ENCODE measurements around the gene MPC1. TPM values are rescaled to one million over a fixed set of nuclear protein-coding genes. Genes with fewer than 3 reads are reported as not detected.
"Not testable (repeated sequence)": the region's sequence is repeated elsewhere in the genome, so short reads cannot be mapped to it uniquely, and the experiment has no call there.

MPC1 gene
- total RNA-seq, 4 donors from 2014 or later: 35.4 to 63.6 (median 48.7) TPM

- 82 to 87% methylated on average over 3 of the region's 3 CpGs for WGBS, 2 donors
These were observed 15.6 kb upstream of the MPC1 start for GRCh38 chr6:166398348-166398747.

DNA sequence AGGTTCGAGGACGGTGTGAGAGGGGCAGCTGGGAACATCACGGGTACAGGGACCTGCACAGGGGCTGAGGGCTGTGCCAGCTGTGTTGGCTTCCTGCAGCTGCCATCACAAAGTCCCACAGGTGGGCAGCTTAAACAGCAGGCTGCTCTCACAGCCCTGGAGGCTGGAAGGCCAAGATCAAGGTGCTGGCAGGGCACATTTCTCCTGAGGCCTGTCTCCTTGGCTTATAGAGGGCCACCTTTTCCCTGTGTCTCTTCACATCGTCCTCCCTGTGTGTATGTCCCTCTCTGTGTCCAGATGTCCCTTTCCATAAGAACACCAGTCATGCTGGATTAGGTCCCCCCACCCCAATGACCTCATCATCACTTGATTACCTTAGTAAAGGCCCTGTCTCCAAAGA is 15.1 kb upstream of the MPC1 start:
- intact Hi-C loops (cut with DNase I; ENCODE audit: low total_unique reads): no loop called here
- 93 to 98% methylated on average over 4 of the region's 4 CpGs for WGBS, 2 donors
- DNase-seq (ENCODE audit: low spot score in 2 of 2): no peak
- TF ChIP-seq POLR2A (IDR thresholded peaks at IDR 0.05) (no peak), CTCF (IDR thresholded peaks at IDR 0.05) (no peak)
- no peak overlapping the region for H3K4me3 ChIP-seq (ENCODE audit: low read depth, poor library complexity, severe bottlenecking)

More at GRCh38 chr6:166398348-166398747, 15.6 kb upstream of the MPC1 start:
- TF ChIP-seq CTCF (IDR thresholded peaks at IDR 0.05) (no peak), POLR2A (IDR thresholded peaks at IDR 0.05) (no peak)
- no peak overlapping the region for H3K4me3 ChIP-seq (ENCODE audit: low read depth, poor library complexity, severe bottlenecking)
- intact Hi-C loops (cut with DNase I; ENCODE audit: low total_unique reads): no loop called here
- no peak for DNase-seq (ENCODE audit: low spot score in 2 of 2)

DNA sequence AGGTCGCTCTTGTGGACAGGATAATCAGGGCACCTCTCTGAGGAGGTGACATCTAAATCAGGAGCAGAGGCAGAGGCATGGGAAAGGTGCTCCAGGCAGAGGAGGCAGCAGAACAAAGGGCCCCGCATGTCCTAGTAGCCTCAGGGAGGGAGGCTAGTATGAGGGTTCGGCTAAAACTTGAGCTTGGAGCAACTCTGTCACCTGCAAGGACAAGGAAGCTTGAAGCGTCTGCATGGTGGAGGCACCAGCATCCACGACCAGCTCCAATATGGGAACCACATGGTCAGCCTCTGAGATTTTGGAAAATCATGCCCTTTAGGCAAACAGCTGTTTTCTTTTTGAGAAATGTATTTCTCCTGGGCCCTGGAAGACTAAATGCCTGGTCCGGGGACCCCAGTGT is 13.0 kb upstream of the MPC1 start:
- H3K4me3 ChIP-seq (ENCODE audit: low read depth, poor library complexity, severe bottlenecking): no peak overlapping the region
- intact Hi-C loops (cut with DNase I; ENCODE audit: low total_unique reads): no loop called here
- DNase-seq (ENCODE audit: low spot score in 2 of 2): no peak
- 62 to 65% methylated on average over 6 of the region's 6 CpGs for WGBS, 2 donors
- TF ChIP-seq POLR2A (IDR thresholded peaks at IDR 0.05) (no peak), CTCF (IDR thresholded peaks at IDR 0.05) (no peak)

GRCh38 chr6:166395351-166395750 is 12.6 kb upstream of the MPC1 start:
- TF ChIP-seq CTCF (IDR thresholded peaks at IDR 0.05): no peak
- TF ChIP-seq POLR2A (IDR thresholded peaks at IDR 0.05): no peak
- intact Hi-C loops (cut with DNase I; ENCODE audit: low total_unique reads): no loop called here
- WGBS, 2 donors: 75 to 76% methylated on average over 6 of the region's 6 CpGs
- DNase-seq (ENCODE audit: low spot score in 2 of 2): no peak
- H3K4me3 ChIP-seq (ENCODE audit: low read depth, poor library complexity, severe bottlenecking): no peak overlapping the region

- 79 to 83% methylated on average over 10 of the region's 10 CpGs for WGBS, 2 donors
- no peak overlapping the region for H3K4me3 ChIP-seq (ENCODE audit: low read depth, poor library complexity, severe bottlenecking)
- intact Hi-C loops (cut with DNase I; ENCODE audit: low total_unique reads): no loop called here
- DNase-seq (ENCODE audit: low spot score in 2 of 2): no peak
- TF ChIP-seq CTCF (IDR thresholded peaks at IDR 0.05): no peak
- no peak for TF ChIP-seq POLR2A (IDR thresholded peaks at IDR 0.05)
These were observed 11.5 kb upstream of the MPC1 start for GRCh38 chr6:166394036-166394892.

DNA sequence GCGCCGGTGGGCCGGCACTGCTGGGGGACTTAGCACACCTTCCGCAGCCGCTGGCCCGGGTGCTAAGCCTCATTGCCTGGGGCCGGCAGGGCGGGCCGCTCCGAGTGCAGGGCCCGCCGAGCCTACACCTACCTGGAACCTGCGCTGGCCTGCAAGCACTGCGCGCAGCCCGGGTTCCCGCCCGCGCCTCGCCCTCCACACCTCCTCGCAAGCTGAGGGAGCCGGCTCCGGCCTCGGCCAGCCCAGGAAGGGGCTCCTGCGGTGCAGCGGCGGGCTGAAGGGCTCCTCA is 10.7 kb upstream of the MPC1 start:
- intact Hi-C loops (cut with DNase I; ENCODE audit: low total_unique reads): no loop called here
- WGBS, 2 donors: 83 to 85% methylated on average over 18 to 25 of the region's 27 CpGs
- TF ChIP-seq POLR2A (IDR thresholded peaks at IDR 0.05): no peak
- no peak for TF ChIP-seq CTCF (IDR thresholded peaks at IDR 0.05)

DNA sequence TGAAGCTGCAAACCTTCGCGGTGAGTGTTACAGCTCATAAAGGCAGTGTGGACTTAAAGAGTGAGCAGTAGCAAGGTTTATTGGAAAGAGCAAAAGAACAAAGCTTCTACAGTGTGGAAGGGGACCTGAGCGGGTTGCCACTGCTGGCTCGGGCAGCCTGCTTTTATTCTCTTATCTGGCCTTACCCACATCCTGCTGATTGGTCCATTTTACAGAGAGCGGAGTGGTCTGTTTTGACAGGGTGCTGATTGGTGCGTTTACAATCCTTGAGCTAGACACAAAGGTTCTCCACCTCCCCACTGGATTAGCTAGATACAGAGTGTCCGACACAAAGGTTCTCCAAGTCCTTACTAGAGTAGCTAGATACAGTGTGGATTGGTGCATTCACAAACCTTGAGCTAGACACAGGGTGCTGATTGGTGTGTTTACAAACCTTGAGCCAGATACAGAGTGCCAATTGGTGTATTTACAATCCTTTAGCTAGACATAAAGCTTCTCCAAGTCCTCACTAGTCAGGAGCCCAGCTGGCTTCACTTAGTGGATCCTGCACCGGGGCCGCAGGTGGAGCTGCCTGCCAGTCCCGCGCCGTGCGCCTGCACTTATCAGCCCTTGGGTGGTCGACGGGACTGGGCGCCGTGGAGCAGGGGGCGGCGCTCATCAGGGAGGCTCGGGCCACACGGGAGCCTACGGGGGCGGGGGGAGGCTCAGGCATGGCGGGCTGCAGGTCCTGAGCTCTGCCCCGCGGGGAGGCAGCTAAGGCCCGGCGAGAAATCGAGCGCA is 10.2 kb upstream of the MPC1 start:
- intact Hi-C loops (cut with DNase I; ENCODE audit: low total_unique reads); H3K4me3 ChIP-seq (ENCODE audit: low read depth, poor library complexity, severe bottlenecking); DNase-seq (ENCODE audit: low spot score in 2 of 2): not testable (repeated sequence)
- 75 to 85% methylated on average over 23 to 30 of the region's 30 CpGs for WGBS, 2 donors

More for the DNA sequence above, 10.7 kb upstream of the MPC1 start:
- no peak for DNase-seq (ENCODE audit: low spot score in 2 of 2)
- no peak overlapping the region for H3K4me3 ChIP-seq (ENCODE audit: low read depth, poor library complexity, severe bottlenecking)

All from lower leg skin (tissue), 4 donors.